Measurements from ENCODE around the gene KPNA3. TPM values are rescaled to one million over a fixed set of nuclear protein-coding genes. Genes with fewer than 3 reads are reported as not detected.

KPNA3 gene
- total and polyA plus RNA-seq, 2 donors (not counting 1 experiment from before 2014, with no cell fraction given): 37.0 to 68.3 TPM

GRCh38 chr13:49667773-49668172, 124.7 kb downstream of the KPNA3 start:
- H3K36me3 ChIP-seq (ENCODE audit: control insufficient read depth, insufficient read depth, low read length): peaks cover 7% of the 10 kb centered on the region
- H3K79me2 ChIP-seq (ENCODE audit: control insufficient read depth, insufficient read depth, low read length): no peaks in the 10 kb centered on the region
- H3K9ac ChIP-seq (ENCODE audit: insufficient read depth, low read length): no peak overlapping the region
- H3K27ac ChIP-seq (ENCODE audit: insufficient read depth, low read length): no peak overlapping the region
- H2AFZ ChIP-seq (ENCODE audit: low read length): no peak overlapping the region
- H3K4me3 ChIP-seq (replicated peaks in 1 of 4; ENCODE audit: control extremely low read depth in 1 of 4, insufficient read depth in 1 of 4, low read depth in 3 of 4, low read length in 4 of 4): no peak overlapping the region
- TF ChIP-seq CTCF (conservative IDR thresholded peaks at IDR 0.05 in 1 of 2, IDR thresholded peaks at IDR 0.05 in 1 of 2; ENCODE audit: low read depth in 1 of 2, low read length in 2 of 2) (no peak), EZH2 (IDR thresholded peaks at IDR 0.05; ENCODE audit: low read length, missing control alignments) (no peak)
- no peaks in the 10 kb centered on the region for H3K4me1 ChIP-seq (ENCODE audit: control insufficient read depth, extremely low read depth, insufficient read depth, low read length)
- DNase-seq (ENCODE audit: low read depth in 2 of 2): peak in 1 of 2 donors; percentile 22
- no peaks in the 10 kb centered on the region for H4K20me1 ChIP-seq (ENCODE audit: control insufficient read depth, extremely low read depth, insufficient read depth, low read length)
- H3K27me3 ChIP-seq (ENCODE audit: control insufficient read depth, insufficient read depth, low read length): no peaks in the 10 kb centered on the region
- no peak overlapping the region for H3K4me2 ChIP-seq (ENCODE audit: extremely low read depth, insufficient read depth, low read length)
- H3K9me3 ChIP-seq (ENCODE audit: control insufficient read depth, insufficient read depth, low read depth, low read length): no peaks in the 10 kb centered on the region

GRCh38 chr13:49664606-49665005, 127.9 kb downstream of the KPNA3 start:
- no peaks in the 10 kb centered on the region for H3K4me1 ChIP-seq (ENCODE audit: control insufficient read depth, extremely low read depth, insufficient read depth, low read length)
- DNase-seq (ENCODE audit: low read depth in 2 of 2): no peak
- no peak overlapping the region for H3K9ac ChIP-seq (ENCODE audit: insufficient read depth, low read length)
- H3K4me3 ChIP-seq (replicated peaks in 1 of 4; ENCODE audit: control extremely low read depth in 1 of 4, insufficient read depth in 1 of 4, low read depth in 3 of 4, low read length in 4 of 4): no peak overlapping the region
- H3K27ac ChIP-seq (ENCODE audit: insufficient read depth, low read length): no peak overlapping the region
- no peaks in the 10 kb centered on the region for H4K20me1 ChIP-seq (ENCODE audit: control insufficient read depth, extremely low read depth, insufficient read depth, low read length)
- H3K36me3 ChIP-seq (ENCODE audit: control insufficient read depth, insufficient read depth, low read length): peaks cover 10% of the 10 kb centered on the region
- TF ChIP-seq CTCF (conservative IDR thresholded peaks at IDR 0.05 in 1 of 2, IDR thresholded peaks at IDR 0.05 in 1 of 2; ENCODE audit: low read depth in 1 of 2, low read length in 2 of 2): no peak
- TF ChIP-seq EZH2 (IDR thresholded peaks at IDR 0.05; ENCODE audit: low read length, missing control alignments): no peak
- H3K27me3 ChIP-seq (ENCODE audit: control insufficient read depth, insufficient read depth, low read length): no peaks in the 10 kb centered on the region
- H3K79me2 ChIP-seq (ENCODE audit: control insufficient read depth, insufficient read depth, low read length): no peaks in the 10 kb centered on the region
- no peak overlapping the region for H2AFZ ChIP-seq (ENCODE audit: low read length)
- no peak overlapping the region for H3K4me2 ChIP-seq (ENCODE audit: extremely low read depth, insufficient read depth, low read length)
- H3K9me3 ChIP-seq (ENCODE audit: control insufficient read depth, insufficient read depth, low read depth, low read length): no peaks in the 10 kb centered on the region

- H2AFZ ChIP-seq (ENCODE audit: low read length): no peak overlapping the region
- H3K4me1 ChIP-seq (ENCODE audit: control insufficient read depth, extremely low read depth, insufficient read depth, low read length): peaks cover 2% of the 10 kb centered on the region
- TF ChIP-seq CTCF (conservative IDR thresholded peaks at IDR 0.05 in 1 of 2, IDR thresholded peaks at IDR 0.05 in 1 of 2; ENCODE audit: low read depth in 1 of 2, low read length in 2 of 2): no peak
- TF ChIP-seq EZH2 (IDR thresholded peaks at IDR 0.05; ENCODE audit: low read length, missing control alignments): no peak
Observed at GRCh38 chr13:49657241-49657641, 135.2 kb downstream of the KPNA3 start.

More at GRCh38 chr13:49657241-49657641, 135.2 kb downstream of the KPNA3 start:
- H3K9me3 ChIP-seq (ENCODE audit: control insufficient read depth, insufficient read depth, low read depth, low read length): no peaks in the 10 kb centered on the region
- no peaks in the 10 kb centered on the region for H3K79me2 ChIP-seq (ENCODE audit: control insufficient read depth, insufficient read depth, low read length)
- no peak overlapping the region for H3K27ac ChIP-seq (ENCODE audit: insufficient read depth, low read length)
- no peak overlapping the region for H3K4me3 ChIP-seq (replicated peaks in 1 of 4; ENCODE audit: control extremely low read depth in 1 of 4, insufficient read depth in 1 of 4, low read depth in 3 of 4, low read length in 4 of 4)
- no peak overlapping the region for H3K4me2 ChIP-seq (ENCODE audit: extremely low read depth, insufficient read depth, low read length)
- DNase-seq (ENCODE audit: low read depth in 2 of 2): no peak
- H4K20me1 ChIP-seq (ENCODE audit: control insufficient read depth, extremely low read depth, insufficient read depth, low read length): no peaks in the 10 kb centered on the region
- no peaks in the 10 kb centered on the region for H3K27me3 ChIP-seq (ENCODE audit: control insufficient read depth, insufficient read depth, low read length)
- H3K9ac ChIP-seq (ENCODE audit: insufficient read depth, low read length): no peak overlapping the region
- peaks cover 3% of the 10 kb centered on the region for H3K36me3 ChIP-seq (ENCODE audit: control insufficient read depth, insufficient read depth, low read length)
